NCI-H226 (cell line): Measurements from ENCODE around the gene SOWAHA.

Source experiments
- DNase-seq: peaks from one replicate; pipeline ENCODE4 v3.0.0-alpha.2; 2015

SOWAHA gene

DNA sequence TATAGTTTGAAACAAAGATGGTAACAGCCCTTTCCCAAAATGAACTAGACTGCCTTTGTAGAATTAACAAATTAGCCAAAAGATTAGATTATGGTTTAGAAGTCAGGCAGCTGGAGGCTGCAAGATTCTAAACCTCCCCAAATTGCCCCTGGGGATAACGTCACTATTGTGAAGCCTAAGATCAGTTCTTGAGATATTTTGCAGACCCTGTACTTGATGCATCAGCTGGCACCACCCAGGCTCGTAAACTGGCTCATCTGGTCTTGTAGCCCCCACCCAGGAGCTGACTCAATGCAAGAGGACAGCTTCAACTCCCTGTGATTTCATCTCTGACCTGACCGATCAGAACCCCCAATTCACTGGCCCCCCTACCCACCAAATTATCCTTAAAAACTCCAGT is 4.2 kb upstream of the SOWAHA start:
- DNase-seq = no peak

DNA sequence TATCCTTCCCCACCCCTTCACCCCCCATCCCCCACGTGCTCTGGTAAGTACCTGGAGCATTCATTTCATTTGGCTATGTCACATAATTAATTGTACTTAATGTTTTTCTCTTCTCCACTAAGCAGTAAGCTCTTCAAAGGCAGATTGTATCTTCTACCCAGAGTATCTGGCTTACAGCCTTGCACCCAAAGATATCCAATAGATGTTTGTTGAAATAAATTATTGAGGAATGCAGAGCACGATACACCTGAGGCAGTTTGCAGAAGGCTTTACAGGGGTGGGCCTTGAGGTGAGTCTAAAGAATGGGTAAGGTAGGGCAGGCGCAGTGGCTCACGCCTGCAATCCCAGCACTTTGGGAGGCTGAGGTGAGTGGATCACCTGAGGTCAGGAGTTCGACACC is 2.5 kb upstream of the SOWAHA start:
- DNase-seq = no peak

DNA sequence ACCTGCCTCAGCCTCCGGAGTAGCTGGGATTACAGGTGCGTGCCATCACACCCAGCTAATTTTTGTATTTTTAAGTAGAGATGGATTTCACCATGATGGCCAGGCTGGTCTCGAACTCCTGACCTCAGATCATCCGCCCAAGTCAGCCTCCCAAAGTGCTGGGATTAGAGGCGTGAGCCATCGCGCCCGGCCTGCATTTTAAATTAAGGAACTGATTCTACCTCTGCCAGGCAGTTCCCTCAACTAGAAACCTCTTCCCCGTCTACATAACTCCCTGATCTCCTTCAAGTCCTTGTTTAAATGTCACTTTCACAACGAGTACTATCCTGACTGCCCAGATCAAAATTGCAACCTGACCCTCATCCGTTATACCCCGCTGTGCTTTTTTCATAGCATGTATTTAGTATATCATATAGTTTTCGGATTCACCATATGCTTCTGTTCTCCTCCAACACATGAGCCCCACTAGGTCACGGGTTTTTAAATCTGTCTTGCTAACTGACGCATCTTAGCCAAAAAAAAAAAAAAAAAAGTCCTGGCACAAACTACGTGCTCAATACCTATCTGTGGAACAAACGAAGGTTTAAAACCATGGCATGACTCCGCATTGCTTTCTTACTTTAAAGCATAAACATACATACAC is 858 bp upstream of the SOWAHA start:
- DNase-seq = no peak

DNA sequence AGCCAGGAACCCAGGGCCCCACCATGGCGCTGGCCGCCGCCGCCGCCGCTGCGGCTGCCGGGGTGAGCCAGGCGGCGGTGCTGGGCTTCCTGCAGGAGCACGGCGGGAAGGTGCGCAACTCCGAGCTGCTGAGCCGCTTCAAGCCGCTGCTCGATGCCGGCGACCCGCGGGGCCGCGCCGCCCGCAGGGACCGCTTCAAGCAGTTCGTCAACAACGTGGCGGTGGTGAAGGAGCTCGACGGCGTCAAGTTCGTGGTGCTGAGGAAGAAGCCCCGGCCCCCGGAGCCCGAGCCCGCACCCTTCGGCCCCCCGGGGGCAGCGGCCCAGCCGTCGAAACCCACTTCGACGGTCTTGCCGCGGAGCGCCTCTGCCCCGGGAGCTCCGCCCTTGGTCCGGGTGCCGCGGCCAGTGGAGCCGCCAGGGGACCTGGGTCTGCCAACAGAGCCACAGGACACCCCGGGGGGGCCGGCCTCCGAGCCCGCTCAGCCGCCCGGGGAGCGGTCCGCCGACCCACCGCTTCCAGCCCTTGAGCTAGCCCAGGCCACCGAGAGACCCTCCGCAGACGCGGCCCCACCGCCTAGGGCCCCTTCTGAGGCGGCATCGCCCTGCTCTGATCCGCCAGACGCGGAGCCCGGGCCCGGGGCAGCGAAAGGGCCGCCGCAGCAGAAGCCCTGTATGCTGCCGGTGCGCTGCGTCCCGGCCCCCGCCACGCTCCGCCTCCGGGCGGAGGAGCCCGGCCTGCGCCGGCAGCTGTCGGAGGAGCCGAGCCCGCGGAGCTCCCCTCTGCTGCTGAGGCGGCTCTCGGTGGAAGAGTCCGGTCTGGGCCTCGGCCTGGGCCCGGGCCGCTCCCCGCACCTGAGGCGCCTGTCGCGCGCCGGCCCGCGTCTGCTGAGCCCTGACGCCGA is 749 bp downstream of the SOWAHA start:
- no peak for DNase-seq

DNA sequence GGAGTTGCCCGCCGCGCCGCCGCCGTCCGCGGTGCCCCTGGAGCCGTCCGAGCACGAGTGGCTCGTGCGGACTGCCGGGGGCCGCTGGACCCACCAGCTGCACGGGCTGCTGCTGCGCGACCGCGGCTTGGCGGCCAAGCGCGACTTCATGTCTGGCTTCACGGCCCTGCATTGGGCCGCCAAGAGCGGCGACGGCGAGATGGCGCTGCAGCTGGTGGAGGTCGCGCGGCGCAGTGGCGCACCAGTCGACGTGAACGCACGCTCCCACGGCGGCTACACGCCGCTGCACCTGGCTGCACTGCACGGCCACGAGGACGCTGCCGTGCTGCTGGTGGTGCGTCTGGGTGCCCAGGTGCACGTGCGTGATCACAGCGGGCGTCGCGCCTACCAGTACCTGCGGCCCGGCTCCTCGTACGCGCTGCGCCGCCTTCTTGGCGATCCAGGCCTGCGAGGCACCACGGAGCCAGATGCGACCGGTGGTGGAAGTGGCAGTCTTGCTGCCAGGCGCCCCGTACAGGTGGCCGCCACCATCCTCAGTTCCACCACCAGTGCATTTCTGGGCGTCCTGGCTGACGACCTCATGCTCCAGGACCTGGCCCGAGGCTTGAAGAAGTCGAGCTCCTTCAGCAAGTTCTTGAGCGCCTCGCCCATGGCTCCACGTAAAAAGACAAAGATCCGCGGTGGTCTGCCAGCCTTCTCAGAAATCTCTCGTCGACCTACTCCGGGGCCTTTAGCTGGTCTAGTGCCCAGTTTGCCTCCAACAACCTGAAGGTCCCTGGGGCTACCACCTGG is 1.6 kb downstream of the SOWAHA start:
- no peak for DNase-seq

DNA sequence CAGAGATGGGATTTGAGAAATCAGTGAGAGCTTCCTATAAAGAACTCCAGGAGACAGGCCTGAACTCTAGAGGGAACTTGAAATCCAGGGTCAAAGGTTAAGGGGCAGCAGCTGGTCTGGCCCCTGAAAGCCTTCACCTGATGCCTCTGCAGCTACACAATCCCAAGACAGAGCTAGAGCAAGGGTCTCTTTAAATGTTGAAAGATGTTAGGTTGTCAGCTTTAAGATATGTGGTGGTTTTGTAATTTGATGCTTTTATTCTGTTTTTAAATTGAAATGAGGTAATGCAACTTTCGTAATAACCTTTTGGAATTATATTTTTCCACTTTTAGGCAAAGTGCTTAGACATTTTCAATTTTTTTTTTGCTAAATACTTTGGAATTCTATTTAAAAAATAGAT is 2.4 kb downstream of the SOWAHA start:
- DNase-seq = no peak

DNA sequence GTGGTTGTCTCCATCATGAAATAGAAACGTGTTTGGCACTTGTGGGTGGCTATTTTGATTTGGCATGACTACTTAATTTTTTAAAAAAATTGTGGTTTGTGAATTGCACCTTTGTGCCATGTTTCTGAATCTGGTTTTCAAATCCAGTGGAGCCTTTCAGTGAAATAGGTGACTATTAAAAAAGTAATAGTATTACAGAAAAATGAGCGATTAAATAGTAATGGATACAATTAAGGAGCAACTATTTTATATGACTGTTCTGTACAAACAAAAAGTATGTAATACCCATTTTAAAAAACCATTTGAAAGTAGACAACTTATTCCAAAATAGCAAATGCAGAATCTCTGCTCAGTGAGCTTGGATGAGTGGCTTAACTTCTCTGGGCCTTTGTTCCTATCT is 3.0 kb downstream of the SOWAHA start:
- no peak for DNase-seq

DNA sequence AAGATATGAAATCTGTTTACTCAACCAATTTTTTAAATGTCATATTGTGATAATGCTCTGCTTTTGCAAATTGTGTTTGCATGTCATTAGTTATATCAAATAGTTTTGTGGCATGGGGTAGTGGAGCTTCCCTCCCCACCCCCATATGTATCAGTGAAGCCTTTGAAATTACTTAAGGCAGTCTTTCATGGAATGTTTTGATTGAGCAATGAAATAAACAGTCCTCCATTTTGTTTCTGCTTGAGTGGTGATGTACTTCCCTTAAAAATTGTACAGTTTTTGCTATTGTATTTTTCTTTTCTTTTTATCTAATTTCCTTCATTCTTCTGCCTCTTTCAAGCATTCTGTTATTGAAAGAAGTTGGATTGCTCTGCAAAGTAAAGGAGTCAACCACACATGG is 3.5 kb downstream of the SOWAHA start:
- DNase-seq = no peak

DNA sequence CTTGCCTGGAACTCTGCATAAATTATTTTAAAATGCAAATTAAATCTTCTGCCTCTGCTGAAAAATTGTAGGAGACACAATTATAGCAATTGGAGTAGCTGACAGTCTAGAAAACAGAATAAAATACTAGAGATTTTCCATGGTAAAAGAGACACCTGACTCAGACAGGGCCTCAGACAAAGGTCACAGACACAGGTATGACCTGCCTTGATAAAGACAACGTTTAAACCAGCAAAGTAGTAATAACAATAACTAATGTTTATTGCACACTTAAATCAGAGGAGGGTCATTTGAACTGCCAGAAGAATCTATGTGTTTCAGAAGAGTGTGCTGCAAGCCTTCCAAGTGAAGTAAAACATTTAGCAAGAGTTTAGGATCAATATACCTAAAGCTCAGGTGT is 3.9 kb downstream of the SOWAHA start:
- no peak for DNase-seq

DNA sequence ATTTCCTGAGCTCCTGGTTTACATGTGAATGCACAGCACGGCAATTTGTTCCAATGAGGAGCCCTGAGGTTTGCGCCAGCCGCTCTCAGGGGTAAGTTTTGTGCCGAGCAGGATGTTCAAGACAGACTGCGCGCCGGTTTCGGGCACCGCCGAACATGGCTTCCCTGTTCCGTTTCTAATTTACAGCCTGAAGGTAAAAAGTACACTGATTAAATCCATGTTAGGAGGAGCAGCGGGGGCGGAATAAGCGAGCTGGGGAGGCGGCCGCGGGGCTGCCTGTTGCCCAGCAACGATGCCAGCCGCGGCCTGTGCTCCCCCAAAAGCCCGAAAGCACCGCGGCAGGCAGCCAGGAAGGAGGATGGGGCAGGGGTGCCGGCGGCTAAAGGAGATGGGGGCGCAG is 6.4 kb downstream of the SOWAHA start:
- DNase-seq = no peak

DNA sequence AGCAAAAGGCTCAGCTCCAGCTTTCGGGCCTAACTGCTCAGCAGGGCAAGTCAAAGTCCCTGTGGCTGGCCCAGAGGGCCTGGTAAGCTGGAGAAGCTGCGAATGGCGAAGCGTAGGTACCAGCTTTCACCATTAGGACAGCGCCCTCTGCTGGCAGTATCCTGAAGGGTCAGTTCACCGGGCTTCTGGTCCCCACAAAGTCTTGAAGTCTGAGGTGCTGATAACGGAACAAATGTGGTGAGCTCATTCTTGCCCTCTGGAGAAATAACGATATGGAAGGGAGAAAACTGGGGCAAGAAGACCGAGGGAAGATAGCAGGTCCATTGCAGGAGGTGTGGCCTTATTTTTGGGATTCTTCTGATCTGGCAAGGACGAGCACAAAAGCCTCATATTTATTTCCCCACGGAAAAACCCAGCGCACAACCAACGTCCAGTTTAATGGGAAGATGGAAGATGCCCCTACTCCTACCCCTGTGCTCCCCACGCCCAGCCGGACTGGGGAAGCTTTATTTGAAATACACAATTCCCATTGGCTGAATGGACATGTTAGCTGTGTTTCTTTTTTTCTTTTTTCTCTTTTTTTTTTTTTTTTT is 7.2 kb downstream of the SOWAHA start:
- peak; percentile 80 for DNase-seq

DNA sequence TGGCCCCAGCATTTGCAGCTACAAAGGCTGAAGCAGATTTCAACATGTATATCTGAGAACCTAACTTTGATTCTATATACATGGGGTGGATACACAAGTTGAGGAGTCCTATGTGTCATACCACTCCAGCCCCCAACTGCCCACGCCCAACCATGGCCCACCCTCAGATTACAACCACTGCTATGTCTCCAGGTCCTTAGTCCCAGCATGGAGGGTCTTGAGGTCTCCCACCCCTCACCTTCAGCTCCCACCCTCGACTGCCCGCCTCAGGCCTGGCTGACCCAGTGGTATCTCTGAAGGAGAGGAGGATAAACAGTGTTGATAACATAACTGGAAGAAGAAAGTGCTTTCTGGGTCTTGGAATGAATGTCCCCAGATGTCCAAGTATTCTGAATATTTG is 8.2 kb downstream of the SOWAHA start:
- no peak for DNase-seq

DNA sequence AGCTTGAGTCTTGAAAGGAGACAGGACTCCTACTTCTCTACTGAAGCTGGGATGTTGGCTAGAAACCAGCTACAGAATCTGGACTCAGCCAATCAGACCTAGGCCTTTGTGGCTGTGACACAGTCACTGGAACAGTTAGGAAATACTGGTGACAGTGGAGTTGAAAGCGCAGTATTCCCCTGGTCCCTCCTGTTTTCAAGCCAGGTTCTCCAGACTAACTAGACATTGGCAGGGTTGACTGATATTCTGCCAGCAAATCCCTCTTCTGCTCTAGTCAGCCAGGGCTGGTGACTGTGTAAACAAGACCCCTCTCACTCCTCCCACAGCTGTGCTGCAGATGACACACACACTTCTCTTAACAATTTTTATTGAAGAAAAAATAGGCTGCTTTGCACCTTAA is 8.7 kb downstream of the SOWAHA start:
- DNase-seq = no peak

DNA sequence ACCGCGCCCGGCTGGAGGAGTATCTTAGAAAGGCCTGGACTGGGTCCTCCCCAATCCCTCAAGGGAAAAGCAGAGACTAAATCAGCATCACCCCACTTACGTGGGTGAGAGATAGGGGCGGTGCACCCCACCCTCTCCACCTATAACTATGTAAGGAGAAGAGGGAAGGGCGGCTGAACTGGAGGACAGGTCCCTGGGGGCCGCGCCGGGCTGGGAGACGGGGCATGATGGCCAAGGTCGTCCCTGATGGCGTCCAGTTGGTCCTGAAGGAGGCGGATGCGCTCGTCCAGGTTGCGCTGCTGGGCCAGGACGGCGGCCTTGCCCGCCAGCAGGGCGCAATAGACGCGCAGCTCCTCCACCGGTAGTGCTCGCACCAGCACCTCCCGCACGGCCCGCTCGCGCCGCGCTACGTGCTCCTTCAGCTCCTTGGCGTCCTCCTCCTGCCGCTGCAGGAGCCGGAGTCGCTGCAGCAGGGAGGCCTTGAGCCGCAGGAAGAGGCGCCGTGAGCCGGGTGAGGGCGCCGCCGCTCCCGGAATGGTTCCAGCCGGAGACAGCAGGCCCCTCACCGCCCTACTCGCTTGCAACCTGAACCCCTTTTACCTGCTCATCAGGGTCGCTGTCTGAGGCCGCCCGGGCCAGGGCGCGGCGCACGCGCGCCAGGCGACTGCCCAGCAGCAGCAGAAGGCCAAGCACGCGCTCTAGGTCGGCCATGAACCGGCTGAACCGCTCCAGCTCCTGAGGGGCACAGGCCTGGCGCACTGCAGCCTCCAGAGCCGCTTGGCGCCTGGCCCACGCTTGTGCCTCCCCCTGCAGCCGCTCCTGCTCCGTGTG is 9.8 kb downstream of the SOWAHA start:
- no peak for DNase-seq

DNA sequence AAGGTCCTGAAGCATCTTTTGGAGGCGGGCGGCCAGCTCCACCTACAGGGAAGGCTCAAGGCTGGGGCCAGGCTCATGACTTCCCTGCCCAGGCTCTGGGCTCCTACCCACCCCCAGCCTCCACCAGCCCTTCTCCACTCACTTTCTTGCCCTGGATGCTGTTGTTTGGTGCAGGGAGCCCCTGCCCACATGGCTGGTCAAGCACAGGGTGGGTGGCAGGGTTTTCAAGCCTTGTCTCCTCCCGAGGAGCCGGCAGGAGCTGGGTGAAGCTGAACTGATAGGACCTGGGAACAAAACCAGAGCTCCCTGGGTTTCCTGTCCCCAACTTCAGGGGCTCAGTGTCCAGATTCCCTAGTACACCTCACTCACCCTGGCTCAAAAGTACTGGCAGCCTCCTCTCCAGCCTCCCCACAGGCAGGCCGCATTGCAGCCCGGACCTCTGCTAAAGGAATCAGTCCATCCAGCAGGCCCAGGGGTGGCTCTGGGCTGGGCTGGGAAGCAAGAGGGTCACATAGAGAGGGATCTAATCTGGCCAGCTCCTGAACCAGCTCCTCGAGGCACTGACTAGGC is 10.5 kb downstream of the SOWAHA start:
- no peak for DNase-seq

DNA sequence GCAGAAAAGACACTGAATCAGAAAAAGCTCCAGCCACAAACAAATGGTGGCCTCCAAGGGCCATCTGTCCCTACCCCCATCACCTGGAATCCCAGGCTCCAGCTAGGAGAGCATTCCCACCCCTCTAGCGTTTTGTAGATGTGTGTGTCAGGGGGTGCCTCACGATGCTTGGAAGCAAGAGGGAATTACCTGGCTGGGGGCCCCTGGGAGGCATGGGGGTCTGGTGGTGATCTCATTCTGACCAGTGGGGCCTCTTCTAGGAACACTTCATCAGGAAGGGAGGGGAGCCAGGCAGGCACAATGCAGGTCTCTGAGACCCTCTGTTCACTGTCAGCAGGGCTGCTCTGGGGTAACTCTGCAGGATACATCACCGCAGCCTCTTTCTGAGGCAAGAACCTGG is 11.3 kb downstream of the SOWAHA start:
- DNase-seq = no peak

DNA sequence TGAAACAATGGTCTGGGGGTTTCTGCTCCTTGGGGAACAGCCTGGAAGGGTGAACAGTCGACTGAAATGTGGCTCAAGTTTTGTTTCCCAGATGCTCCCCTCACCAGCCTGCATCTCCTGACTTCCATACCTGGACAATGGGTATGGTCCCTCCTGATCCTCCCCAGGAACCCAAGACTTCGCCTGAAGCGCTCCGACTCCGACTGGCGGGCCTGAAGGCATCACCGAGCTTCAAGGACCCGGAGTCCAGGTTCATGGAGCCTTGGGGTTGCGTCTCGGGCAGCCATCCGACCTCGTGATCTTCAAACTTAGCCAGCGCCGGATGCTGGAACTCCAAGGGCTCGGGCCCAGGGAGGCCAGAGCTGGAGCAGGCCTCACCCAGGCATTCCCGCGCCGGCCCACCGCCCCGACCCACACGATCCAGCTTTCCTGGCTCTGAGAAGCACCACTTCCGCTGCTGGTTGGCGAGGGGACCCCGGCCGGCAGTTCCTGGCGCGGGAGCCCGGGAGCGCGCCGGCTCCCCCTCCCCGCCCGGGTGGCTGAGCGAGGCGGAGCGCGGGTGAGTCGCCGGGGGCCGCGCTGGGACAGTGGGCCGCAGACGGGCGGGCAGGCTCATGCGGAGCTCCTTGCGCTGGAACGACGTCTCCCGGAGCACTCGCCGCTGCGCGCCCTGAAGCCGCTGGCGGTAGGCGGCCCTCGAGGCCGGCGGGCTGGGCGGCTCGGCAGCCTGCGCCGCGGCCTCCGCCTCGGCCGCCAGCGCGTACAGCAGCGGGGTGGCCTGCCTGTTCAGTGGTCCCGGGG is 12.1 kb downstream of the SOWAHA start:
- DNase-seq = no peak

DNA sequence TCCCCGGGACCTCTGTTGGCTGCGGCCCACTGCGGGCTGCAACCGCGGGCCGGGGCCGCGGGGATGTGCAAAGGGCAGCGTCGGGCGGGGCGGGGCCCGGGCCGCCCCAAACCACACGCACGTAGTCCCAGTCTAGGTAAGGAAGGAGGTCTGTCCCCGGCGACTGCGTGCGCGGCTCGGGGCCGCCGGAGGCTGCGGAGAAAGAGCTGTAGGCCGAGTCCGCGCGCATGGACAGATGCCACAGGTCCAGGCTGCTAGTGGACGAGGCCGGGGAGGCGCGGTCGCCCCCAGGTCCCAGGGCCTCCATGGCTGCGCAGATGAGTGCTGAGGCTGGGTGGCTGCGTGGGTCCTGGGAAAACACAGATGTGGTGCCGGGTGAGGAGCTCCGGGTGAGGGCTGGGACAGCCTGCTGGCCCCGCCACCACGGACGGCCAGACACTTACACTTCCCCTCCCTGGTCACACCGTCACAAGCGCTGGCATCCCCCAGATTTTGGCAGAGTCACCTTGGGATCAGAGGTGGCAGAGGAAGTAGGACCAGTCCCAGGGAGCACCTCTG is 12.8 kb downstream of the SOWAHA start:
- no peak for DNase-seq

DNA sequence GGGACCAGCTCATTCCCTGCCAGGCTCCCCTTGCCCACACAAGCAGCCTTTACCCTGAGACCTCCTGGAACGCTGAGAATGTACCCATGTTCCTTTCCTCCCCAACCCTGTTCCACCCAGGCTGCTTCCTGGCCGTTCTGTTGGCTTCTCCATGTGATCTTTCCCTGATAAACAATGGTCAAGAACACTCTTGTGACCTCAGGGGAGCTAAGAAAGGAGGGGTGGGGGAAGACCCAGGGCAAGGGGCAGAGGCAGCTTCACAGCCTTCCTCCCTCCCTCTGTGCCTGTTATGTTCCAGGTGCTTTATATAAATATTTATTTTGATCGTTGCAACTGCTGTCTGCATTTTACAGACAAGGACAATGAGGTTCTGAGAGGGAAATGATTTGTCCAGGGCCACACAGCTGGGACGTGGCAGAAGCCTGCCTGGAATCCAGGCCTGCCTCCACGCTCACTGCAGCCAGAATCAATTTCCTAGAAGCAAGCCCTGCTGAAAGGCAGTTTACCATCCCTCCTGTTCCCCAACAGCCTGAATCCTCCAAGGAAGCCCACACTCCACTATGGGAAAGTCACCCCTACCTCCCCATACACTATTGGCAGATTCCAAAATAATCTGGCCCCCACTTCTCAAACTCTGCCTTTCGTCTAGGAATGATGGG is 13.5 kb downstream of the SOWAHA start:
- DNase-seq = no peak

DNA sequence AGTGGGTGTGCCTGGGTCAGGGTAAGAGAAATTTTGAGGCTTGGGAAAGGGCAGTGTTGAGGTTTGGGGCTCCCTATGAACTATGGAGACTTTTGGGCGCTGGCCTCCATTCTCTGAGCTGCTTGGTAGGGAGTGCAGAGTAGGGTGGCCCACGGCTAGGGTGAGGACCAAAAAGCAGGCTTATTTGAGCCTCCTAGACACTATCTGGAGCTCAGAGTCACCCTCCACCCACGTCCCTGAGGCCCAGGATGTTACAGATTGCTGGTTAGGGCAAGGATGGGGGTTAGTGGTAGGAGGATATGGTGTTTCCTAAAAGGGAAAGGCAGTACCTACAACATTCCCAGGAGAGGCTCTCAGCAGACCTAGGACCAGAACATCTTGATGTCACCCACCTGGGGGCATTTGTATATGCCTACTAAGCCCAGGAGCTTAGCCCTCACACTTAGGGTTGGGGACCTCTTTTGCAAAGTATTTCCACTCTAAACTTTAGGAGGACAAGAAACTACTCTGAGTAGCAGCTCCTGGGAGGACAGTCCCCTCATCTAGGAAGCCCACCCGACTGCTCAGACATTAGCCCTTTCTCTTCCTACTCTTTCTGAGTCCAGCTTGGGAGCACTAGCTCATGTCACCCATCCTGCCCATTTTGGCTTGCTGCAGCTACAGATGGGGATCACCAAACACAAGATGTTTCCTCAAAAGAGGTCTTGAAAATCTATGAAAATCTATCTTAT is 15.0 kb downstream of the SOWAHA start:
- no peak for DNase-seq
